GM23338 (cell line): Measurements from ENCODE around the gene CDH20. TPM values are rescaled to one million over a fixed set of nuclear protein-coding genes. Genes with fewer than 3 reads are reported as not detected.
A peak's percentile ranks its signal among the peaks of the same experiment; 100 is the strongest.

Source experiments
- ATAC-seq: fragments of 200-7000 bp; cut with Tn5 transposase; 3 replicates; pipeline ENCODE4 v1.9.1; 2020
- DNase-seq: peaks from one replicate; pipeline ENCODE4 v3.0.0-alpha.2; 2015; ENCODE audit warnings: low spot score
- H2AFZ ChIP-seq: fragments of 200-600 bp; sonication (generic); 2 replicates; pipeline ENCODE4 v1.8.0; 2016; ENCODE audit warnings: antibody characterized with exemption, mild to moderate bottlenecking, moderate library complexity
- H3F3A ChIP-seq: fragments of 200-600 bp; sonication (generic); replicated peaks from 2 replicates; pipeline ENCODE4 v1.8.0; 2017; ENCODE audit warnings: antibody characterized with exemption, mixed run types, low read depth
- H3K27ac ChIP-seq: fragments of 200-600 bp; sonication (generic); 2 replicates; pipeline ENCODE4 v1.6.1; 2016; ENCODE audit warnings: low read depth
- H3K27me3 ChIP-seq: fragments of 200-600 bp; sonication (generic); 2 replicates; pipeline ENCODE4 v1.8.0; 2016; ENCODE audit warnings: mild to moderate bottlenecking, mixed run types, moderate library complexity; ENCODE audit not compliant: insufficient read depth
- H3K36me3 ChIP-seq: fragments of 200-600 bp; sonication (generic); 2 replicates; pipeline ENCODE4 v1.8.0; 2016; ENCODE audit warnings: mild to moderate bottlenecking; ENCODE audit not compliant: insufficient read depth
- H3K4me1 ChIP-seq: fragments of 200-600 bp; sonication (generic); 2 replicates; pipeline ENCODE4 v1.8.0; 2016; ENCODE audit warnings: mild to moderate bottlenecking, moderate library complexity; ENCODE audit not compliant: insufficient read depth
- H3K4me2 ChIP-seq: fragments of 200-600 bp; sonication (generic); 2 replicates; pipeline ENCODE4 v1.7.1; 2017; ENCODE audit warnings: mixed run types
- H3K4me3 ChIP-seq: fragments of 200-600 bp; sonication (generic); 2 replicates; pipeline ENCODE4 v1.6.1; 2016; ENCODE audit warnings: mixed run types
- H3K79me2 ChIP-seq: fragments of 200-600 bp; sonication (generic); replicated peaks from 2 replicates; pipeline ENCODE4 v1.8.0; 2017; ENCODE audit warnings: mild to moderate bottlenecking; ENCODE audit not compliant: insufficient read depth
- H3K9me2 ChIP-seq: fragments of 200-600 bp; sonication (generic); 2 replicates; pipeline ENCODE4 v1.8.0; 2017; ENCODE audit not compliant: insufficient read depth
- H4K20me1 ChIP-seq: fragments of 200-600 bp; sonication (generic); replicated peaks from 2 replicates; pipeline ENCODE4 v1.8.0; 2017; ENCODE audit warnings: mild to moderate bottlenecking; ENCODE audit not compliant: insufficient read depth
- H3K27ac Mint-ChIP-seq: 2 replicates; pipeline ENCODE4 v1.8.0; 2020; ENCODE audit warnings: inconsistent platforms, mild to moderate bottlenecking, moderate library complexity, mixed read lengths
- H3K27me3 Mint-ChIP-seq: 3 replicates; pipeline ENCODE4 v1.8.0; 2022; ENCODE audit warnings: low read depth, mild to moderate bottlenecking, moderate library complexity, mixed read lengths, inconsistent platforms; ENCODE audit not compliant: insufficient read depth, poor library complexity
- H3K36me3 Mint-ChIP-seq: 3 replicates; pipeline ENCODE4 v1.8.0; 2021; ENCODE audit warnings: low read depth, mild to moderate bottlenecking, inconsistent platforms, moderate library complexity, mixed read lengths
- H3K4me1 Mint-ChIP-seq: 3 replicates; pipeline ENCODE4 v1.8.0; 2020; ENCODE audit warnings: mild to moderate bottlenecking, inconsistent platforms, mixed read lengths
- H3K4me3 Mint-ChIP-seq: 3 replicates; pipeline ENCODE4 v1.8.0; 2021; ENCODE audit warnings: moderate library complexity, mild to moderate bottlenecking, inconsistent platforms, mixed read lengths
- H3K9me3 Mint-ChIP-seq: 3 replicates; pipeline ENCODE4 v1.8.0; 2020; ENCODE audit warnings: moderate library complexity, mild to moderate bottlenecking, inconsistent platforms, mixed read lengths
- CTCF ChIP-seq, 2 experiments: fragments of 200-600 bp in 1 of 2; sonication (generic) in 1 of 2; conservative IDR thresholded peaks; 2 replicates each; pipeline versions ENCODE4 v1.5.1 to v1.6.1; 2016 to 2017; ENCODE audit warnings: antibody characterized with exemption in 2 of 2, low read depth in 2 of 2, mild to moderate bottlenecking in 2 of 2, moderate library complexity in 1 of 2
- ETS1 ChIP-seq: IDR thresholded peaks from 2 replicates; pipeline ENCODE4 v1.6.1; 2016; ENCODE audit warnings: antibody characterized with exemption
- EZH2phosphoT487 ChIP-seq: fragments of 200-600 bp; sonication (generic); IDR thresholded peaks from one replicate; pipeline ENCODE4 v1.8.1; 2018; ENCODE audit warnings: antibody characterized with exemption; ENCODE audit not compliant: unreplicated experiment
- JUNB ChIP-seq: IDR thresholded peaks from one replicate; pipeline ENCODE4 v1.6.1; 2016; ENCODE audit warnings: antibody characterized with exemption; ENCODE audit not compliant: unreplicated experiment
- NANOG ChIP-seq: IDR thresholded peaks from 2 replicates; pipeline ENCODE4 v1.6.1; 2016; ENCODE audit warnings: antibody characterized with exemption, borderline replicate concordance
- POLR2AphosphoS5 ChIP-seq: IDR thresholded peaks from 2 replicates; pipeline ENCODE4 v1.6.1; 2016; ENCODE audit warnings: antibody characterized with exemption, low read depth
- REST ChIP-seq: IDR thresholded peaks from one replicate; pipeline ENCODE4 v1.6.1; 2018; ENCODE audit warnings: antibody characterized with exemption; ENCODE audit not compliant: unreplicated experiment
- STAT1 ChIP-seq: IDR thresholded peaks from one replicate; pipeline ENCODE4 v1.6.1; 2016; ENCODE audit warnings: antibody characterized with exemption; ENCODE audit not compliant: unreplicated experiment
- ZNF462 ChIP-seq: fragments of 250-450 bp; sonication (Bioruptor Pico); IDR thresholded peaks from 2 replicates; pipeline ENCODE4 v1.5.0; 2020; ENCODE audit warnings: mild to moderate bottlenecking, moderate library complexity
- polyA plus RNA-seq: library from polyadenylated mRNA; unstranded; fragments of >200 nt; fragmentation: Nextera tagmentation; extraction: Ambion mirVana; gene quantifications from 2 replicates; pipeline ENCODE4 v1.2.1, GENCODE V29; 2016
- total RNA-seq: library from RNA; depleted of rRNA; stranded (reverse); fragments of >200 nt; shearing (Covaris generic); gene quantifications from 2 replicates; pipeline ENCODE4 v1.2.3, GENCODE V29; 2014

Gene CDH20
- total and polyA plus RNA-seq, 2 experiments from 2014 or later, result 1.0 TPM; not detected in 1

GRCh38 chr18:61419763-61420162 is 86.5 kb downstream of the CDH20 start (continued):
- TF ChIP-seq REST (no peak), JUNB (no peak), EZH2phosphoT487 (no peak), STAT1 (no peak)

GRCh38 chr18:61420218-61420885 is 87.1 kb downstream of the CDH20 start:
- Histone ChIP-seq H3K9me2 (no peaks in the 10 kb centered on the region; the same call in 1 of the 2 replicates), H2AFZ (no peak overlapping the region), H4K20me1 (no peaks in the 10 kb centered on the region), H3K79me2 (no peaks in the 10 kb centered on the region), H3K4me2 (no peak overlapping the region), H3K27me3 (no peaks in the 10 kb centered on the region), H3K4me1 (no peaks in the 10 kb centered on the region), H3K27ac (no peak overlapping the region), H3K36me3 (no peaks in the 10 kb centered on the region), H3K4me3 (no peak overlapping the region), H3F3A (no peaks in the 10 kb centered on the region)
- TF ChIP-seq NANOG (no peak), ETS1 (no peak), POLR2AphosphoS5 (no peak), CTCF (conservative IDR thresholded peaks at IDR 0.05; ENCODE audit: low read depth in 2 of 2) (no peak), ZNF462 (no peak)
- Mint-ChIP-seq H3K4me1 (no peaks in the 10 kb centered on the region), H3K36me3 (no peaks in the 10 kb centered on the region), H3K27ac (no peak overlapping the region), H3K9me3 (no peaks in the 10 kb centered on the region), H3K4me3 (no peak overlapping the region), H3K27me3 (no peaks in the 10 kb centered on the region)
- DNase-seq, result peak; percentile 2
- ATAC-seq, result peak; percentile 30; the same call in 2 of the 3 replicates
